Skeletal muscle cell (primary cell): ENCODE results near the gene DCTD.

Experiments
- DNase-seq: peaks from one replicate; pipeline ENCODE4 v3.0.0-alpha.2; 2010; ENCODE audit warnings: low read depth
- H3K4me3 ChIP-seq: 2 replicates; pipeline ENCODE4 v1.5.1; 2011; ENCODE audit warnings: low read depth, mild to moderate bottlenecking, control low read depth, low read length, moderate library complexity

The DCTD gene

GRCh38 chr4:182897601-182898478 is 19.3 kb downstream of the DCTD start:
- H3K4me3 ChIP-seq, result no peak overlapping the region
- no peak for DNase-seq

GRCh38 chr4:182896421-182896820 is 20.8 kb downstream of the DCTD start:
- H3K4me3 ChIP-seq, result no peak overlapping the region
- no peak for DNase-seq

- no peak for DNase-seq
- H3K4me3 ChIP-seq, result no peak overlapping the region
These were observed 21.3 kb downstream of the DCTD start for GRCh38 chr4:182895791-182896292.

GRCh38 chr4:182894681-182895275 is 22.4 kb downstream of the DCTD start:
- no peak overlapping the region for H3K4me3 ChIP-seq
- DNase-seq, result no peak

GRCh38 chr4:182893474-182894080 is 23.6 kb downstream of the DCTD start:
- H3K4me3 ChIP-seq, result no peak overlapping the region
- DNase-seq, result no peak

GRCh38 chr4:182893047-182893446 is 24.1 kb downstream of the DCTD start:
- H3K4me3 ChIP-seq, result no peak overlapping the region
- DNase-seq, result no peak

- H3K4me3 ChIP-seq, result no peak overlapping the region
- no peak for DNase-seq
These were observed 27.0 kb downstream of the DCTD start for GRCh38 chr4:182890202-182890601.

GRCh38 chr4:182888891-182889290 is 28.3 kb downstream of the DCTD start:
- no peak overlapping the region for H3K4me3 ChIP-seq
- DNase-seq, result no peak

GRCh38 chr4:182886768-182887167 is 30.4 kb downstream of the DCTD start:
- no peak overlapping the region for H3K4me3 ChIP-seq
- no peak for DNase-seq

- no peak for DNase-seq
- H3K4me3 ChIP-seq, result no peak overlapping the region
These were observed 31.0 kb downstream of the DCTD start for GRCh38 chr4:182886205-182886604.

- peak; percentile 28 for DNase-seq
- no peak overlapping the region for H3K4me3 ChIP-seq
These were observed 31.5 kb downstream of the DCTD start for GRCh38 chr4:182885738-182886077.

- no peak for DNase-seq
- no peak overlapping the region for H3K4me3 ChIP-seq
These were observed 32.0 kb downstream of the DCTD start for GRCh38 chr4:182885022-182885737.

GRCh38 chr4:182884040-182884439 is 33.1 kb downstream of the DCTD start:
- no peak for DNase-seq

GRCh38 chr4:182883351-182883750 is 33.8 kb downstream of the DCTD start:
- DNase-seq, result no peak
- H3K4me3 ChIP-seq, result no peak overlapping the region

More at GRCh38 chr4:182884040-182884439, 33.1 kb downstream of the DCTD start:
- no peak overlapping the region for H3K4me3 ChIP-seq

GRCh38 chr4:182881914-182882313 is 35.3 kb downstream of the DCTD start:
- no peak overlapping the region for H3K4me3 ChIP-seq
- no peak for DNase-seq

GRCh38 chr4:182880387-182881356 is 36.5 kb downstream of the DCTD start:
- H3K4me3 ChIP-seq, result no peak overlapping the region
- DNase-seq, result no peak

- H3K4me3 ChIP-seq, result no peak overlapping the region
- no peak for DNase-seq
These were observed 37.3 kb downstream of the DCTD start for GRCh38 chr4:182879913-182880312.

GRCh38 chr4:182878633-182879495 is 38.3 kb downstream of the DCTD start:
- no peak for DNase-seq
- H3K4me3 ChIP-seq, result no peak overlapping the region
